Skeletal muscle tissue (tissue), 4 donors: ENCODE measurements around the gene THSD7A. TPM values are rescaled to one million over a fixed set of nuclear protein-coding genes. Genes with fewer than 3 reads are reported as not detected.
"Not testable (repeated sequence)": the region's sequence is repeated elsewhere in the genome, so short reads cannot be mapped to it uniquely, and the experiment has no call there.

Source experiments
- H3K27ac ChIP-seq: one replicate; pipeline ENCODE4 v1.7.0; 2013; ENCODE audit warnings: mild to moderate bottlenecking, low read depth, low read length, inconsistent platforms
- H3K27me3 ChIP-seq, 3 donors: one replicate each; pipeline ENCODE4 v1.7.0; 2013; ENCODE audit warnings: low read length in 3 of 3; ENCODE audit not compliant: control insufficient read depth in 3 of 3, insufficient read depth in 3 of 3
- H3K36me3 ChIP-seq, 3 donors: one replicate each; pipeline ENCODE4 v1.7.0; 2013; ENCODE audit warnings: low read length in 3 of 3; ENCODE audit not compliant: control insufficient read depth in 3 of 3, insufficient read depth in 3 of 3
- H3K4me1 ChIP-seq, 3 donors: one replicate each; pipeline ENCODE4 v1.7.0; 2013; ENCODE audit warnings: low read length in 3 of 3, mild to moderate bottlenecking in 3 of 3; ENCODE audit not compliant: control insufficient read depth in 3 of 3, insufficient read depth in 3 of 3
- H3K4me3 ChIP-seq, 3 donors: one replicate each; pipeline ENCODE4 v1.7.0; 2013; ENCODE audit warnings: low read length in 3 of 3
- H3K9ac ChIP-seq, 3 donors: one replicate each; pipeline ENCODE4 v1.7.0; 2013; ENCODE audit warnings: low read length in 3 of 3, mild to moderate bottlenecking in 3 of 3, moderate library complexity in 2 of 3, low read depth in 1 of 3
- H3K9me3 ChIP-seq, 3 donors: one replicate each; pipeline ENCODE4 v1.7.0; 2013; ENCODE audit warnings: low read length in 3 of 3; ENCODE audit not compliant: control insufficient read depth in 3 of 3
- total RNA-seq: library from RNA; depleted of rRNA; stranded (reverse); fragments of >200 nt; gene quantifications from one replicate; pipeline ENCODE4 v1.2.3, GENCODE V29; 2014
- donor health status: Osteomylitis.

Gene THSD7A
- total RNA-seq, 1 donor from 2014 or later: 4.7 TPM

- no peak overlapping the region for H3K4me3 ChIP-seq
- H3K4me1 ChIP-seq: no peaks in the 10 kb centered on the region
- no peak overlapping the region for H3K9ac ChIP-seq
- H3K36me3 ChIP-seq: no peaks in the 10 kb centered on the region
- no peaks in the 10 kb centered on the region for H3K27me3 ChIP-seq
- no peaks in the 10 kb centered on the region for H3K9me3 ChIP-seq
- H3K27ac ChIP-seq: no peak overlapping the region
These were observed 383.7 kb downstream of the THSD7A start for GRCh38 chr7:11448323-11448722.

- Histone ChIP-seq H3K9me3 (no peaks in the 10 kb centered on the region), H3K4me1 (no peaks in the 10 kb centered on the region), H3K36me3 (no peaks in the 10 kb centered on the region)
These were observed 384.9 kb downstream of the THSD7A start for GRCh38 chr7:11447106-11447505.

GRCh38 chr7:11443934-11444333 is 388.1 kb downstream of the THSD7A start:
- H3K4me3 ChIP-seq, H3K9me3 ChIP-seq, H3K36me3 ChIP-seq, H3K9ac ChIP-seq, H3K4me1 ChIP-seq, H3K27ac ChIP-seq, H3K27me3 ChIP-seq: not testable (repeated sequence)

More at GRCh38 chr7:11447106-11447505, 384.9 kb downstream of the THSD7A start:
- no peak overlapping the region for H3K4me3 ChIP-seq
- no peak overlapping the region for H3K9ac ChIP-seq
- H3K27ac ChIP-seq: no peak overlapping the region
- H3K27me3 ChIP-seq: no peaks in the 10 kb centered on the region

DNA sequence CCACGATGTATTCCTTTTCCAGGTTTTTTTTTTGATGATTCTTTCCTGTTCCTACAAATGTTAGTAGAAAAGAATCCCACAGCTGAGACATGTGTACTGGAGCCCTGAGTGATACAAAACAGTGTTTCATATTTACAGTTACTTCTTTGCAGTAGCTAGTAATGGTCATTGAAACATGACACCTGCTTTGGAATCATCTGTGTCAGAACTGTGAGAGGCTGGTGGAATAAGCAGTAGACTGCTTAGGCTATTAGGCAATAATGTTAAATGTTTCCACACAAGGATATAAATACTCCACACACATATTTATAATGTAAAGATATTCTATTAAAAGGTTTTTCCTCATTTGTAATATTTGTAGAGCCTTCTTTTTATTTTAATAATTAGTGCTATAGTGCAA is 394.0 kb downstream of the THSD7A start:
- Histone ChIP-seq H3K9ac (no peak overlapping the region), H3K4me3 (no peak overlapping the region), H3K27ac (no peak overlapping the region), H3K36me3 (no peaks in the 10 kb centered on the region), H3K27me3 (no peaks in the 10 kb centered on the region), H3K9me3 (no peaks in the 10 kb centered on the region), H3K4me1 (no peaks in the 10 kb centered on the region)

DNA sequence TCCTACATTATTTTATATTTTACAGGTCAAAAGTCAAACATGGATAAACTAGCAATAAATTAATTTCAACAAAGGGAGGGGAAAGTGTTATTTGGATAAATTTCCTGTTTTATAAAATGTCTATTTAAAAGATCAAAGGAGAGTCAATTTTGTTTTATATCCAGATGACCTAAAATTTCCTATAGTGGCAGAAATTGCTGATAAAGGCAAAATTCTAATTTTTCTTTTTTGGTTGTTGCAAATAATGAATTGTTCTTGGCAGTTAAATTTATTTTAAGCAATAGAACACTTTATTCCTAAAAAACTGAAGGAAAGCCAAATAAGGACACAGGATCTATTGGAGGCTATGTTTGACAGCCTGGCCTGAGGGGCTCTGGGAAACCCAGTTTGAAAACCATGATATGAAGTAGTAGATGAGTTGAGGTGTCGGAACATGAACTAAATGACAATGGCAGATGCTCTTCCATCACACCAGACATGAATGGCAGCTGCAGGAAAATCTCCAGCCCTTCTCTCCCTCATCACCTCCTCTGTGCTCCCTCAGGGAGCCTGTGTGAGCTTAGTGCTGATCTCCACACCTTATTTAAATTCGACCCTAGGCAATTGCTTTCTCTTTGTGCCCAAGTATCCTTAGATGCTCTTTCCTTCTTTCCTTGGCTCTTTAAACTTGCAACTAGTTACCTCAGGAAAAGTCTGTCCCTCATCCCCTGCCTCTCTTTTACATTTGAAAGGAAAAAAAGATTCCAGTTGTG is 395.0 kb downstream of the THSD7A start:
- Histone ChIP-seq H3K4me1 (no peaks in the 10 kb centered on the region), H3K27me3 (no peaks in the 10 kb centered on the region), H3K27ac (no peak overlapping the region), H3K4me3 (no peak overlapping the region), H3K9ac (no peak overlapping the region), H3K36me3 (no peaks in the 10 kb centered on the region), H3K9me3 (no peaks in the 10 kb centered on the region)

DNA sequence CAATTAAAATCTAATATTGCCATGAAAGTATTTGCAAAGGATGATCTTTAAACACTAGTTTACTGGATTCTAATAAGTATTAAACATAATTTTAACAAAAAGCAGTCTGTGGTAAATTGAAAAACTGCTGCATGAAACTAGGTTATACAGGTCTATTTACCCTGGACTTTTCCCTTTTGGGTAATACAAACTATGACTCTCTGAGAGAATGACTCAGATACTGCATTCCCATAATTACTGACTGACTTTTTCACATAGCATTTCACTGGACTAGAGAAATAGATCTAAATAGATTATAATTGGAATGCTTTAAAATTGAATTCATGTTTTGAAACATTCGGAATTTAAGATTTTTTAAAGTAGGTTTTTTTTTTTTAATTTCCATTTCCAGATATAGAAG is 395.7 kb downstream of the THSD7A start:
- no peaks in the 10 kb centered on the region for H3K4me1 ChIP-seq
- no peak overlapping the region for H3K27ac ChIP-seq
- H3K9ac ChIP-seq: no peak overlapping the region
- no peaks in the 10 kb centered on the region for H3K27me3 ChIP-seq
- no peaks in the 10 kb centered on the region for H3K9me3 ChIP-seq
- no peak overlapping the region for H3K4me3 ChIP-seq
- H3K36me3 ChIP-seq: no peaks in the 10 kb centered on the region

DNA sequence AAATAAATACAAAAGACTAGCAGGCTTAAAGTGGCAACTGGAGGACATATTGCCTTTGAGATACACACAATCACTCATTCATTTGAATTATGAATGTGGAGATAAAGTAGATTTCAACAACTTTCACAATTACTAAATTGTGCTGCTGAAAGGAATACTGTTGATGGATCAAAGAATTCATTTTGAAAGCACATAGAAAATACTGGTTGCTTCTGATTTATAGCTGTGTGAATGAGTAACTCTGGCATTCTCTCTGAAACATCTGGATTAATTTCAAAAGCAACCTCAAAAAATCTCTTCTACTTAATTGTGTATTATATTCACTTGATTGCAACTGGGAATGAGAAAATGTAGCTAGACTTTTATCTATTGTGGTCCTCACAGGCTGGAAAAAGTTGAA is 397.6 kb downstream of the THSD7A start:
- Histone ChIP-seq H3K27ac (no peak overlapping the region), H3K9me3 (no peaks in the 10 kb centered on the region), H3K9ac (no peak overlapping the region), H3K4me1 (no peaks in the 10 kb centered on the region), H3K4me3 (no peak overlapping the region), H3K27me3 (no peaks in the 10 kb centered on the region), H3K36me3 (no peaks in the 10 kb centered on the region)

GRCh38 chr7:11430841-11431240 is 401.2 kb downstream of the THSD7A start:
- H3K9ac ChIP-seq: no peak overlapping the region
- no peak overlapping the region for H3K4me3 ChIP-seq
- no peaks in the 10 kb centered on the region for H3K9me3 ChIP-seq
- H3K36me3 ChIP-seq: no peaks in the 10 kb centered on the region
- H3K4me1 ChIP-seq: no peaks in the 10 kb centered on the region
- H3K27me3 ChIP-seq: no peaks in the 10 kb centered on the region
- H3K27ac ChIP-seq: no peak overlapping the region

- no peaks in the 10 kb centered on the region for H3K27me3 ChIP-seq
- H3K36me3 ChIP-seq: no peaks in the 10 kb centered on the region
- H3K4me3 ChIP-seq: no peak overlapping the region
- H3K4me1 ChIP-seq: no peaks in the 10 kb centered on the region
- no peak overlapping the region for H3K27ac ChIP-seq
- H3K9ac ChIP-seq: no peak overlapping the region
- H3K9me3 ChIP-seq: no peaks in the 10 kb centered on the region
These were observed 401.9 kb downstream of the THSD7A start for GRCh38 chr7:11430112-11430511.

DNA sequence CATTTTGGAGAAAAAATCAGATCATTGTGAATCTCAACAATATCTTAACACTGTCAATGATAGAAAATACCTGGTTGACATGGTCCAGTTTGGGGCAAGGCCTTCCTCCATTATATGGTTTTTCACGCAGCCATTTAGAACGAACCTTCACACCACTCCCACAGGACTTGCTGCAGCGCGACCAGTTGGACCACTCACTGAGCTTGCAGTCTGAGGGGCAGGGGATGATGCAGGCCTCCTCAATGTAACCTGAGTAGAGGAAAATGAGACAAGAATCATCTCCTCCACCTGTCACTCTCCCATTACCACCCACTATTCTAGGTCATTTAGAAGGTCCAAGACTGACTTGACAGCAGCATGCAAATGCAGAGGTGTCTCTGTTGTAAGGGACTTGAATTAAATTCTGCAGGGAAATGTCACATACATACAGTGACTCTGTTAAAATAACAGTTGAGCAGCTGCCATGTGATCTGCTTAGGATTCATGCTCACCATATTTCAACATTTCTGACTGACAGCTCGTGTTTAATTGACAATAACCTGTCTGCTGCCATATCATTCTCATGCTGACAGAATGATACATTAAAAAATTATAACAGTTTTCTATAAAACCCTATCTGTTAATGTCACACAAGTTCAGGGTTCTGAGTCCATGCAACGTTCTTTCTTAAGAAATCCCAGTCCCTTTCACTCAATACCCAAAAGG is 403.0 kb downstream of the THSD7A start:
- Histone ChIP-seq H3K9ac (no peak overlapping the region), H3K4me1 (no peaks in the 10 kb centered on the region), H3K9me3 (no peaks in the 10 kb centered on the region)

More for the DNA sequence above, 403.0 kb downstream of the THSD7A start:
- no peak overlapping the region for H3K4me3 ChIP-seq
- no peak overlapping the region for H3K27ac ChIP-seq
- H3K27me3 ChIP-seq: no peaks in the 10 kb centered on the region
- no peaks in the 10 kb centered on the region for H3K36me3 ChIP-seq
